Measurements from ENCODE around the gene HP1BP3. TPM values are rescaled to one million over a fixed set of nuclear protein-coding genes. Genes with fewer than 3 reads are reported as not detected.
"Not testable (repeated sequence)": the region's sequence is repeated elsewhere in the genome, so short reads cannot be mapped to it uniquely, and the experiment has no call there.

HP1BP3 gene
- total RNA-seq, 4 donors from 2014 or later, result 108 to 342 (median 206) TPM

- Histone ChIP-seq H3K27me3 (no peaks in the 10 kb centered on the region), H3K9me3 (no peaks in the 10 kb centered on the region), H3K4me1 (no peaks in the 10 kb centered on the region), H3K4me3 (no peak overlapping the region), H3K27ac (no peak overlapping the region), H3K36me3 (no peaks in the 10 kb centered on the region)
- TF ChIP-seq CTCF (IDR thresholded peaks at IDR 0.05) (no peak), POLR2A (IDR thresholded peaks at IDR 0.05) (no peak)
- DNase-seq, result no peak
- intact Hi-C loops (cut with DNase I; ENCODE audit: low total_unique reads), result no loop called here
Observed at GRCh38 chr1:20814534-20814871, 27.4 kb upstream of the HP1BP3 start.

GRCh38 chr1:20811916-20812315 lies 24.8 kb upstream of the HP1BP3 start:
- TF ChIP-seq POLR2A (IDR thresholded peaks at IDR 0.05) (no peak), CTCF (IDR thresholded peaks at IDR 0.05) (no peak)
- intact Hi-C loops (cut with DNase I; ENCODE audit: low total_unique reads), result no loop called here
- Histone ChIP-seq H3K4me1 (no peaks in the 10 kb centered on the region), H3K27ac (no peak overlapping the region), H3K27me3 (no peaks in the 10 kb centered on the region), H3K36me3 (no peaks in the 10 kb centered on the region), H3K9me3 (no peaks in the 10 kb centered on the region), H3K4me3 (no peak overlapping the region)
- no peak for DNase-seq

- Histone ChIP-seq H3K27me3 (no peaks in the 10 kb centered on the region), H3K4me1 (no peaks in the 10 kb centered on the region), H3K27ac (no peak overlapping the region), H3K4me3 (no peak overlapping the region), H3K36me3 (no peaks in the 10 kb centered on the region), H3K9me3 (no peaks in the 10 kb centered on the region)
- intact Hi-C loops (cut with DNase I; ENCODE audit: low total_unique reads), result no loop called here
- DNase-seq, result no peak
- TF ChIP-seq POLR2A (IDR thresholded peaks at IDR 0.05) (no peak), CTCF (IDR thresholded peaks at IDR 0.05) (no peak)
Observed at GRCh38 chr1:20793236-20793635, 6.1 kb upstream of the HP1BP3 start.

- intact Hi-C loops (cut with DNase I; ENCODE audit: low total_unique reads), result no loop called here
- no peak overlapping the region for H3K4me3 ChIP-seq
- no peaks in the 10 kb centered on the region for H3K9me3 ChIP-seq
- H3K4me1 ChIP-seq, result no peaks in the 10 kb centered on the region
- H3K27ac ChIP-seq, result no peak overlapping the region
- H3K36me3 ChIP-seq, result no peaks in the 10 kb centered on the region
- no peaks in the 10 kb centered on the region for H3K27me3 ChIP-seq
- DNase-seq, result no peak
- TF ChIP-seq CTCF (IDR thresholded peaks at IDR 0.05) (no peak), POLR2A (IDR thresholded peaks at IDR 0.05) (no peak)
Observed at GRCh38 chr1:20792196-20792595, 5.1 kb upstream of the HP1BP3 start.

- H3K9me3 ChIP-seq, result no peaks in the 10 kb centered on the region
- no peaks in the 10 kb centered on the region for H3K27me3 ChIP-seq
- no peaks in the 10 kb centered on the region for H3K36me3 ChIP-seq
- H3K4me1 ChIP-seq, result no peaks in the 10 kb centered on the region
- intact Hi-C loops (cut with DNase I; ENCODE audit: low total_unique reads), result no loop called here
- no peak overlapping the region for H3K4me3 ChIP-seq
- no peak overlapping the region for H3K27ac ChIP-seq
- TF ChIP-seq POLR2A (IDR thresholded peaks at IDR 0.05), result no peak
- no peak for TF ChIP-seq CTCF (IDR thresholded peaks at IDR 0.05)
- no peak for DNase-seq
Observed at GRCh38 chr1:20790785-20791184, 3.7 kb upstream of the HP1BP3 start.

- H3K4me1 ChIP-seq; DNase-seq; H3K36me3 ChIP-seq; H3K4me3 ChIP-seq; intact Hi-C loops (cut with DNase I; ENCODE audit: low total_unique reads); H3K27me3 ChIP-seq; H3K27ac ChIP-seq; H3K9me3 ChIP-seq: not testable (repeated sequence)
Observed at GRCh38 chr1:20789598-20789997, 2.5 kb upstream of the HP1BP3 start.
